ENCODE data around the gene PLA2G6. TPM values are rescaled to one million over a fixed set of nuclear protein-coding genes. Genes with fewer than 3 reads are reported as not detected.

PLA2G6 gene
- total and polyA plus RNA-seq, 3 donors from 2014 or later = 89.4 to 135 (median 122) TPM

GRCh38 chr22:38086001-38086845 is 95.4 kb downstream of the PLA2G6 start:
- Histone ChIP-seq H3K27me3 (no peaks in the 10 kb centered on the region), H3K4me3 (no peak overlapping the region), H3K4me1 (peaks cover 19% of the 10 kb centered on the region), H3K9me3 (no peaks in the 10 kb centered on the region), H3K36me3 (ENCODE audit: low read depth, missing control alignments) (no peaks in the 10 kb centered on the region), H3K27ac (no peak overlapping the region)
- WGBS, 2 donors = 93 to 96% methylated on average over 15 to 25 of the region's 25 CpGs
- intact Hi-C loops (cut with DNase I; ENCODE audit: low total_unique reads) = no loop called here
- TF ChIP-seq POLR2A (IDR thresholded peaks at IDR 0.05) (no peak), CTCF (IDR thresholded peaks at IDR 0.05) (no peak)
- DNase-seq = no peak

- H3K9me3 ChIP-seq = no peaks in the 10 kb centered on the region
- H3K4me1 ChIP-seq = peaks cover 25% of the 10 kb centered on the region
- no peaks in the 10 kb centered on the region for H3K36me3 ChIP-seq (ENCODE audit: low read depth, missing control alignments)
- intact Hi-C loops (cut with DNase I; ENCODE audit: low total_unique reads) = no loop called here
- TF ChIP-seq POLR2A (IDR thresholded peaks at IDR 0.05) (no peak), CTCF (IDR thresholded peaks at IDR 0.05) (no peak)
- WGBS, 2 donors = 75 to 76% methylated on average over 4 to 5 of the region's 5 CpGs
- H3K27me3 ChIP-seq = no peaks in the 10 kb centered on the region
- H3K4me3 ChIP-seq = no peak overlapping the region
- no peak for DNase-seq
- H3K27ac ChIP-seq = no peak overlapping the region
These were observed 96.1 kb downstream of the PLA2G6 start for GRCh38 chr22:38085501-38085900.

- no peaks in the 10 kb centered on the region for H3K36me3 ChIP-seq (ENCODE audit: low read depth, missing control alignments)
- no peak for TF ChIP-seq CTCF (IDR thresholded peaks at IDR 0.05)
- no peak for TF ChIP-seq POLR2A (IDR thresholded peaks at IDR 0.05)
- no peak overlapping the region for H3K27ac ChIP-seq
- peaks cover 25% of the 10 kb centered on the region for H3K4me1 ChIP-seq
- 90 to 95% methylated on average over 12 of the region's 12 CpGs for WGBS, 2 donors
- H3K27me3 ChIP-seq = no peaks in the 10 kb centered on the region
- H3K4me3 ChIP-seq = no peak overlapping the region
- DNase-seq = no peak
- H3K9me3 ChIP-seq = no peaks in the 10 kb centered on the region
- intact Hi-C loops (cut with DNase I; ENCODE audit: low total_unique reads) = no loop called here
These were observed 96.6 kb downstream of the PLA2G6 start for GRCh38 chr22:38085056-38085455.

GRCh38 chr22:38083931-38084631 is 97.5 kb downstream of the PLA2G6 start, which contains the start of gene SLC16A8:
SLC16A8 (minus strand) TSS chr22:38084184; CDS start chr22:38082873, 1,311 bp downstream.
- DNase-seq = no peak
- Histone ChIP-seq H3K4me3 (peak within 1 kb of the TSS in 1 of 2 donors; percentile 54), H3K27me3 (no peaks in the 10 kb centered on the region), H3K9me3 (no peaks in the 10 kb centered on the region), H3K36me3 (ENCODE audit: low read depth, missing control alignments) (no peaks in the 10 kb centered on the region), H3K27ac (no peak within 1 kb of the TSS), H3K4me1 (peaks cover 25% of the 10 kb centered on the region)
- intact Hi-C loops (cut with DNase I; ENCODE audit: low total_unique reads) = no loop called here
- no peak for TF ChIP-seq CTCF (IDR thresholded peaks at IDR 0.05)
- no peak for TF ChIP-seq POLR2A (IDR thresholded peaks at IDR 0.05)
- 77 to 79% methylated on average over 8 to 16 of the region's 16 CpGs for WGBS, 2 donors
